Astrocyte of the hippocampus (primary cell): ENCODE measurements around the gene HMGXB3.

ENCODE experiments used
- DNase-seq: peaks from one replicate; pipeline ENCODE4 v3.0.0; 2011; ENCODE audit warnings: low read depth, low spot score

HMGXB3 gene

DNA sequence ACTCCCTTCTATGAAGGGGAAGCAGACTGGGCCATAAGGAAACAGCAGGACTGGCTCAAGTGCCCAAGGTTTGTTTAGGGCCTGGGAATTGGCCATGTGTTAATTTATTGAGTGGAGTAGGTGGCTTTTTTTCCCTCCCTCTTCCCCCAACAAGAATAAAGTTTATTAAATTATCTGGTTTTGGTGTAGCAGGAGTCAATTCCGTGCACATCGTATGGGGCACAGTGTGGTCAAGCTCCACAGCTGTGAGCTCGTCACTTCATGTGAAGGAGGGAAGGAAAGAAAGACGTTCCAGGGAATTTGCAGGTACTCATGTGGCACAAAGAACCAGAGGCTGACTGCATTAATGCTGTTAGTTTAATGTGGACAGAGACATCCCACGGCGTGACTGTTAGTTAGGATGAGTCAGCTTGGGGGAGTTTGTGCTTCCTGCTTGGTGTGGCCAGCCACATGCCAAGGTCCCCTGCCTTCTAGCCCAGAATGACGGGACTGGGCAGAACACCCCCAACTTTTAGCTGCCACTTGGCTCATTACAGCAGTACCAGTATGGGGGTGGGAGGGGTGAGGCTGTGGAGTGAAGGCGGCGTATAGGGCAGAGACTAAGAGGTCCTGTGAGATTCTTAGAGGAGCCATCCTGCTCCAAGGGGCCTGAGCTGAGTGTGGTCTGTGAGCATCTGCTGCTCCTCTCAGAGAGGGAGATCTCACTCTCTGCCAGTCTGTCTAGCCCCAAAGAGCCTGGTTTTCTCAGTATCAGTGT is 52.6 kb downstream of the HMGXB3 start:
- peak; percentile 80 for DNase-seq

DNA sequence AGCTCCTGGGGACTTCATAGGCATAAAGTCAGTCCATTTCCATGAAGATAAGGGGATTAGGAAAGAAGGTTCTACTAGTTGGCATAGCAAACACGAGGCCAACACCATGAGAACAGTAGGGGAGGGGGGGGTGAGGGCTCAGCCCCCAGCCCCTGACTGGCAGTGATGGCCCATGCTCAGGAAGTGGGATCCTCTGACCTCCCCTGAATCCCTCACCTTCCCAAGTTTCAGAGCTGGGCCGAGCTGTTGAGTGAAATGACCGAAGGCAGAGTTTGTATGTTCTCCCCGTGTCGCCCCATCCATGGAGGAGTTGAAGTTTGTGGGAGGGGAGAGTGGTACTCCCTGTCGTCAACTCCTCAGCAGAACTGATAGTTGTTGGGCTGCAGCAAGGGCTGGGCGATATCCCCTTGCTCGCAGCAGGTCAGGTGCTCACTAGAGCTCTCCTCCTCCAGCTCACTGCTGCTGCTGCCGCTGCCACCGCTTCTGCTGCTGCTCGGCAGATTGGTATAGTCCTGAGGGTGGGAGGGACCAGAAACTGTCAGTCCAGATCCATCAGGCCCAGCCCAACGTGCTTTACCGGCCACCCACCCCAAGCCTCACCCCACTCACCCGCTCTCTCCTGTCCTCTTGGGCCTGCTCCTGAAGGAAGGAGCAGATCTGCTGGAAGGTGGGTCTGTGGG is 53.3 kb downstream of the HMGXB3 start:
- no peak for DNase-seq

DNA sequence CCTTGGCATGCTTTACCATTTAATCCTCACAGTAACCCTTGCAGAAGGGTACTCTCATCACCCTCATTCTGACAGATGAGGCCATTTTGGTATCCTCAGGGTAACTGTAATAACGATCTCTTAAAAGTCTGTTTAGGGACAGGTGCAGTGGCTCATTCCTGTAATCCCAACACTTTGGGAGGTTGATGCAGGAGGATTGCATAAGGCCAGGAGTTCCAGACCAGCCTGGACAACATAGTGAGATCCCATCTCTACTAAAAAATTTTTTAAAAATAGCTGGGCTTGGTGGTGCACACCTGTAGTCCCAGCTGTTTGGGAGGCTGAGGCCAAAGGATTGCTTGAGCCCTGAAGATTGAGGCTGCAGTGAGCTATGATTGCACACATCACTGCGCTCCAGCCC is 54.0 kb downstream of the HMGXB3 start:
- no peak for DNase-seq

DNA sequence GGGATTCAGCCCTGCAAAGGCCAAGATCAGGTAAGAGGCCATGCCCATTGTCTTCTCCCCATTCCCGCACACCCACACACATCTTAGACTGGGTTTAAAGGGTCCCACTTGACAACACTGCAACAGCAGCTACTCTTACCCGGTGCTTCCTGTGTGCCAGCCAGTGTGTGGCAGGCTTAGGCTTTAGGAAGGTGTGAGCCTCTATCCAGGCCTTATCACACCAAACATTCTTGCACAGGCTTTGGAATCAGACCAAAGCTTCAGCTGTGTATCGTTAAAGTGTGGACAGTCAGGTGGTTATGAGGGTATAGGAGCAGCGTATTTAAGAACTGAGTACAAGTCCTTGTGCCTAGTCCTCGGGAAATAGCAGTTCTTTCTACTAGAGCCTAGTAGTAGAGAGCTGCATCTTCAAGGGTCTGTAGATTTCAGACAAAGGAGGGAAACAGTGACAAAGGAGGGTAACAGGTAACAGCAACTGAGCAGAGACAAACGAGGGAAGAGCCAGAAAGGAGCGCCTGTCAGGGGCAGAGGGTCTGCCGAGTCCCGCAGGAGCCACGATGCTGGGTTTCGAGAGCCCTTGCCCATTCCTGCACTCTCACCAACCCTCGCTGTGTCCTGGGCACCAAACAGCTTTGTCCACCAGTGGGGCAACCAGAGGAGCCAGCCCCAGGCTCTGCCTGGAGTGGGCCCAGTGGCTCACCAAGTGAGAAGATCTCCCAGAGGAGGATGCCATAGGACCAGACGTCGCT is 55.0 kb downstream of the HMGXB3 start:
- DNase-seq: no peak

DNA sequence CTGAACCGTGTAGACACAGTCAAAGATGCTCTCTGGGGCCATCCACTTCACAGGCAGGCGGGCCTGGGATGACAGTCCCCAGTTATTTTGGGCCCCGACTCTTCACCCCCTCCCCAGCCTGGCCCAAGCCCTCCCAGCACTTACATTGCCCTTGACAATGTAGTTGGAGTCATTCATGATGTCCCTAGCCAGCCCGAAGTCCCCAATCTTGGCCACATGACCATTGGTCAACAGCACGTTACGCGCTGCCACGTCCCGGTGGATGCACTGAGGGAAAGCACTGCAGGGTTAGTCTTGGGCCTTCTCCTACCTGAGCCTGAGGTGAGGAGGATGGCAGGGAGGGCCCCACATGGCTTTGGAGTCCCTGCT is 55.5 kb downstream of the HMGXB3 start:
- no peak for DNase-seq

DNA sequence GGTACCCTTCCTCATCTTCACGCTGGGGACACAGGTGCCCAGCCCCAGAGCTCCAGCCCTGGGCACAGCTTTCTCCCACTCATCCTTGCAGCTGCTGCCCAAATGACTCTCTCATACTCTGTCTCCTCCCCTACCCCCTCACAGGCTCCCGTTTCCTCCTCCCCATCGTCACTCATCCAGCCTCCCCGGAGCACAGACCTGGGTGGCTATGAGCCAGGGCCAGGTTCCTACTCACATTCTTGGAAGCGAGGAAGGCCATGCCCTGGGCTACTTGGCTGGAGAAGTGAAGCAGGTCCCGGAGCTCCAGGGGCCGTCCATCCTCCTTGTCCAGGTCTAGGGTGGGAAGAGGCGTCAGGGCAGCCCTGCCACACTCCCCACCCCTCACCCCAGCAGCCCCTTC is 56.5 kb downstream of the HMGXB3 start:
- DNase-seq: no peak

DNA sequence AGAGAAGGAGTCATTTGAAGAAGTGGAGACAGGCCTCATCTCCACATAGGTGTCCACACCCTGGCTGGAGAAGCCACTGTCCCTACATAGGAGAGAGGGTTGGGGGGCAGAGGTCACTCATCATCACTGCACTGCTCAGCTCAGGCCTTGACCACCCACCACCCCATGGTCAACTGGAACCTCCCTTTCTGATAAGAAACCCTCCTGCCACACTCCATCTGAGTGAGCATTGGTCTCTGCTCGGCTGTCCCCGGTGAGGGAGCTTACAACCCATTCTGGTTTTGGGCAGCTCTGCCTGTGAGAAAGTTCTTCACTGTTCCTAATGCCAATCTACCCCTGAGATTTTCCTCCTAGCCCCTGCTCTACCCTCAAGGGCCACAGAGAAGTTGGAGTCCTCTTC is 57.0 kb downstream of the HMGXB3 start:
- DNase-seq: no peak

DNA sequence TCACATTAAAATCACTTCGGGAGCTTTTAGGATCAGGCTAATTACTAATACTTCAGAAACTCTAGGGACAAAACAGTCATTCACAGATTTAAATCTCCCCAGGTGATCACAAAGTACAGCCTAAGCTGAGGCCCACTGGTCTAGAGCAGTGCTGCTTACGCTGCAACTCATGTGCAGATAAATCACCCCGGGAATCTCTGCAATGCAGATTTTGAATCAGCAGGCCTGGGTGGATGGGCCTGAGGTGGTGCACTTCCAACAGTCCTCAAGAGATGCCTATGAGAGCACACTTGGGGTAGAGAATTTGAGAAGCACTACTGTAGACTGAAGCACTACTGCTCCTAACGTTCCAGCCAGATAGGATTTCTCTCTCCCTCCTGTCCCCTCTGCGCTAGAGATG is 57.5 kb downstream of the HMGXB3 start:
- DNase-seq: no peak

DNA sequence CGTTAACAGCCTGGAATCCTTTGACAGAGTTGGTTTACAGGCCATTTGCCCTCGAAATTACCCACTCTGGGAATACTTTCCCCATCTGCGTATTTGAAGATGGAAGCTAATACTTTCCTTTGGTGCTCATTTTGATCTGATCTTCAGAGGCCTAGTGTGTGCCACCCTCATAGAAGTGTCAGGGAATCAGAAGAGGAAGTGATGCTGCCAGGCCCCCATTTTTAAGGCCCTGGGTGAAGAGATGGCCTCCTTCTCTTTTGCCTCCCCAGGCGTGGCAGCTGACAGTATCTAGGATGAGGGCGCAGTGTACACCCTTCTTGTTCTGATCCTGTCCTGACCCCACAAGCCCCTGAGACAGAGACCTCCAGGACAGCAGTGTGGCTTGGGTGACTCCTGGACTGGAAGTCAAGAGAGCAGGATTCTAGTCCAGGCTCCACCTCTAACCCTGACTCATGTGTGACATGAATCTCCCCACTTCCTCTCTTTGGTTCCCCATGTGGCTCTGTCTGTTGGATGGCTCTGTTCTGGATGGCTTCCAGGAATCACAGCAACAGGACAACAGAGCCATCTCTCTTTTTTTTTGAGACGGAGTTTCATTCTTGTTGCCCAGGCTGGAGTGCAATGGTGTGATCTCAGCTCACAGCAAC is 58.1 kb downstream of the HMGXB3 start:
- peak; percentile 30 for DNase-seq

DNA sequence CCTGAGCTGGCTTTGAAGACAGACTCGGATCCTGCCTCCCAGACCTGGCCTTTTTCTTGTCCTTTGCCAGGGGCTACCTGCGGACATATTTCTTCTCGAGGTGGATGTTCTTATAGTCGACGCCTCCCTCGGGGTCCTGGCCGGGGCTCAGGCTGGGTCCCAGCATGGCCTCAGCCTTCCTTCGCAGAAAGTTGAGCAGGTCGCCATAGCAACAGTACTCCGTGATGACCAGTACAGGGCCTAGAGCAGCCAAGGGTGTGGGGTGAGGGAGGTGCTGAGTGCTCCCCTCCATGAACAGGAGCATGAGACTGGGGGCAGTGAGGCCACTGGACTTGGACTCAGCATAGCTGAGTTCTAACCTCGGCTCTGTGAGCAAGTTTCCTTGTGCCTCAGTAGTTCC is 59.1 kb downstream of the HMGXB3 start:
- no peak for DNase-seq

DNA sequence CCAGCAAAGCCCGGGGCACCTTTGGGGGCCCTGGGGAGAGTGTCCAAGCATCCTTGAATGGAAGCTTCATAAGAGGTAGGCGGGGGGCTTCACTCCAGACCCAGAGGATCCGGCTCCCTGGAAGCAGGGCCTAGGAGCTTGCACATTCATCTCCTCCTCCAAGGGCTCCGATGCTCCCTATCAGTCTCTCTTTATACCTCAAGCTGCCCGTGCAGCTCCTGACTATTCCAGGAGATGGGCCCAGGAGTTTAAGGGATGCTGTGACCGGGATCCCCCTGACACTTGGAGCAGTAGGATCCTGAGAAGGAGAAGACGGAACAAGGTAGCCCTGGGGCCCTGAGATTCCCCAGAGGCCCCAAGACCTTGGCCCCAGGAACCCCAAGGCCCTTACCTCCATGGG is 59.9 kb downstream of the HMGXB3 start:
- DNase-seq: no peak

DNA sequence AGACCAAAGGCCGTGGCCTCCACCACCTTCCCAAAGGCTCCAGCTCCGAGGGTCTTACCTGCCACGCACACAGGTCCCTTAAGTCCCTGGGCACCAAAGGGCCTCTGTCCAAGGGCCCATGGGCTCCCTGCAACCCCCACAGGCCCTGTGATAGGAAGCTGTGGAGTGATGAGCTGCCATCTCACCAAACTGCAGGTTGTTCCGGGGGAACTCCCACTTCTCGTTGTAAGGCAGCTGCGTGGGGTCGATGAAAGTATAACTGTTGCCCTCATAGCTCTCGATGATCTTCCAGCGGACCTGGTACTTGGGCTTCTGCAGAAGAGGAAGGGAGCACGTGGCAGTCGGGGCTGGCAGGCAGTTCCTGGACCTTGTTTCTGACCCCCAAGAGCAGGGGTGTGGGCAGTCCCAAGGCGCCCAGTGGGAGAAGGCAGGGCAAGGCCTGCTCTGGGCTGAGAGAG is 61.0 kb downstream of the HMGXB3 start:
- DNase-seq: no peak

DNA sequence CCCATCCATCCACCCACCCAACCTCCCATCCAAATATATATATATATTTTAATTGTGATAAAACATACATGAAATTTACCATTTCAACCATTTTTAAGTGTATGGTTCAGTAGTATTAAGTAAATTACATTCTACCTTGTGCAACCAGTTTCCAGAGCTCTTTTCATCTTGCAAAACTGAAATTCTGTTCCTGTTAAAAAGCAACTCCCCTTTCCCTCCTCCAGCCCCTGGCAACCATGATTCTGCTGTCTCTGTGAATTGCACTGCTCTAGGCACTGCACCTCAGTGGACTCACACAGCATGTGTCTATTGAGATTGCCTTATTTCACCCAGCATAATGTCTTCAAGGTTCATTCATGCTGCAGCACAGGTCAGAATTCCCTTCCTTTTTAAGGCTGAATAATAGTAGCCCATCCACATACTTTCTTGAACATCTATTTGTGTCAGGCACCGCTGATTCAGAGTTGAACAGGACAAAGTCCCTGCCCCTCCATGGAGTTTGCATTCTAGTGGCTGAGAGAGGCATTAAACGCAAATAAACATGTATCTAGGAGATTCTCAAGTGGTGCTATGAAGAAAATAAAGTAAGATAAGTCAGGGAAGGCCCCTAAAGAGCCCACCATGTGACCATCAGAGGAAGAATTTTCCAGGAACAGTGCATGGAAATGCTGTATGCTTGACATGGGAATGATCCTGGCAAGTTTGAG is 61.8 kb downstream of the HMGXB3 start:
- DNase-seq: no peak

DNA sequence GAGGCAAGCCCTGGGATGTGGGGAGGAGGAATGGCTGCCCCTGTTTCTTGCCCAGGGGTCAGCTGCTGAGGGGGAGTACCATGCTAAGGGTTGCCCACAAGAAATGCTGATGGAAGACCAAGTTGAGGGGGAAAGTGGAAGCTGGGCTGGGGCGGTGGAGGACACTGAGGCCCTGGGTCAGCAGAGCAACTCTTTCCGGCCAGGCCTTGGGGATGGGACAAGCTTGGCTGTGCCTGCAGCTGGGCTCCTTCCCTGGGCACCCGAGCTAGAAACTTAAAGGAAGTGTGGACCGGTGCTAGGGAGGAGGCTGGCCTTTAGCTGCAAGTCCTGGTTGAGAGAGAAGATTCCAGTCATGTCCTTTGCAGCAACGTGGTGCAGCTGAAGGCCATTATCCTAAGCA is 63.1 kb downstream of the HMGXB3 start:
- DNase-seq: no peak

DNA sequence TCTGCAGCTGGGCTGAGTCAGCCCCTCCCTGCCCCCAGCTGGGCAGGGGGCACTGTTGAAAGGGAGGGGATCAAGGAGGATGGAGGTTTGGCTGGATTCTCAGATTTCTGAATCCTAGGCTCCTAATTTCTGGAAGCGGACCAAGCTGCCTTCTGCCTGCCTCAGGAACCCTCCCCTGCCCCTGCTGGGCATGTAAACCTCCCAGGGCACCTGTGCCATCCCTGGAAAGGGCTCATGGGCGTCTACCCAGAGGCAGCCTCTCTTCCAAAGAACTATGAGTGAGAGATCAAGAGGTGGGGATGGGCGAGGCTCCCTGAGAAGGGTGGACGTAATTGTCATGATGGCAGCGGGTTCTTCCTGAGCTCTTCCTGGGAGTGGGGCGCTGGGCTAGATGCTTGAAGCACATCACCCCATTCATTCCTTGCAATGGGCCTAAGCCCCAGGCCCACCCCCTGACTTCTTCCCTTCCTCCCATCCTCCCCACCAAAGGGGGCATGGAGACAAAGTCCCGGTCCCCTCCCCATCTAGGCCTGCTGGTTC is 64.2 kb downstream of the HMGXB3 start:
- DNase-seq: no peak

DNA sequence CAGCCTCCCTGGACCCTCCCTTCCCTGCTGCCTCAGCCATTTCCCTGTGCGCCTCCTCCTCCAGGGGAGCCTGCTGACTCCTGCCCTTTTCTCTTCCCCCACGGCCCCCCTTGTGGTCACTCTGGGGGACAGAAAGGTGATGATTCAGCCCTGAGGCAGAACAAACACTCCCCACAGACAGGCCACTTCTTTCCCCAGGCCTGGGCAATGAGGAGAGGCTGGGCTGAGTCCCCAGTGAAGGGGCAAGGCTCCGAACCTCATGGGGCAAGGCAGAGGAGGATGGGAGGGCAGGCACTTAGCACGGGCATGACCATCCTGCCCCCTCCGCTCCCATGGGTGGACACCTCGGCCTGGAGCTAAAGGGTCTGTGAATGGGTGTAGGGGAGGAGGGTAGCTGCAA is 64.8 kb downstream of the HMGXB3 start:
- peak; percentile 73 for DNase-seq

DNA sequence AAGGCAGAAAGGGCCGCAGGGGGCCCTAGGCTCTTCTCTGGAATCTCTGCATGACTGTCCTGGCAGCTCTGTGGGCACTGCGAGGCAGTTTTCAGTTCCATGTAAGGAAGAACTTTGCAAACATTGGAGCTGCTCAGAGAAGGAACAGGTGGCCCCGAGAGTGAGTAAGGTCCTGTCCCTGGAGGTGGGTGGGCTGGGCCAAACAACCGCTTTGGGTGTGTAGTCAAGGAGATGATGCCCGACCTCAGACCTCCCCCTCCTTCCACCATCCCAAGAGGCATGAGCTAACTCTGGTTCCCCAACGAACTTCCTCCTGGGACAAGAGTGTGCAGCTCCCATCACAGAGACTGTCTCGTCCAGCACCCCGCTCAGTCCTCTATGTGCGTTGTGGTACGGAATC is 65.3 kb downstream of the HMGXB3 start:
- peak; percentile 67 for DNase-seq

DNA sequence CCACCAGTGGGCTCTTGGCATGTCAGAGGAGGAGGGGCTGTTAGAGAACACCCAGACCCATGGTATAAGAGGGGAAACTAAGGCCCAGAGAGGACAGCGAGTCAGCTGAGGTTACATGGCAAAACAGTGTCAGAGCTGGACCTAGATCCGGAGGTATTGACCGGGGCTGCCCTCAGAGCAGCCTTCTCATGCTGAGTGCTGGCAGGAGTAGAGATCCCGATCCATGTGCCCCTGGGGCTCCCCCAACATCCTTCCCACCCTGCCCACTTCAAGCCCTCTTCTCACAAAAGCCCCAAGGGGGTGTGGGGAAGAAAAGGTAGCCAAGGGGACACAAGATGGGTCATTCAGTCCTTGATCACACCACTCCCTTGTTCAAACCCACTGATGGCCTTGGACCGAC is 65.9 kb downstream of the HMGXB3 start:
- no peak for DNase-seq

DNA sequence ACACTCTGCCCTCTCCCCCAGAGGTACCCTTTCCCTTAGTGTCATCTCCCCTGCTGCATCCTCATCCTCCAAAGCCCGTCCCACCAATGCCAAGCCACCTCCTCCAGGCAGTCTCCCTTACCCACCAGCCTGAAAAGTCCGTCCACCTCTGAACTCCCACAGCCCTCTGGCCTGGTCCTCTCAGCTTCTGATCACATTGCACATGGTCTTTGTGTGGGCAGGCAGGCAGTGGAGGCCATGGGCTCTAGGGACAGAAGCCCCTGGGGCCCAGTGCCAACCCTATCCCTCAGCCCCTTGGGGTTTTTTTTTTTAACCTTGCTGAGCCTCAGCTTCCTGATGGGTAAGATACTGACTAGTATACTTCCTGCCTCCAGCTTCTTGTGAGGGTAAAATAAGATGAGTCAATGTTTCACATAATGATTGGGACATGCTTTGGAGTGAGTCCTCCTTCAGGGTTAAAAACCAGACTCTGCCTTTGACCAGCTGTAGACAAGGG is 66.4 kb downstream of the HMGXB3 start:
- DNase-seq: no peak

DNA sequence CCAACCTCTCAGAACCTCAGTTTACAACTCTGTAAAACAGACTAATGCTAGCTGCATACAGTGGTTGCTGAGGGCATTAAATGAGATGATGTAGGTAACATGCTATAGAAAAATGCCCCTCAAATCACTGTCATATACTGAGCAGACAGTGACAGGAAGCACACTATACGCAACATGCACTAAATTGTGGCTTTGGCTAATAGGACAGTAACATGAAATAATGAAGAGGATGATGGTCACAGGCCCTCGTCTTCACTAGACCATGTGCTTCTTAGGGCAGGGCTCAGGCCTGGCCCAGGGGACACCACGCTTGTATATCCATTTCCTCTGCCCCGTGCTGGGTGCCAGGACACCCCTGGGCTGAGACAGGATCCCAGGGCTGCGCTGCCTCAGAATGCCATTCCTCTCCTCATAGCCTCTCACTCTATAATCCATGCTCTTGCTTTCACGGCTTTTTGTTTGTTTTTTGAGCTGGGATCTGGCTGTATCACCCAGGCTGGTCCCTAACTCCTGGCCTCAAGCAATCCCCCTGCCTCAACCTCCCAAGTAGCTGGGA is 66.9 kb downstream of the HMGXB3 start:
- no peak for DNase-seq

DNA sequence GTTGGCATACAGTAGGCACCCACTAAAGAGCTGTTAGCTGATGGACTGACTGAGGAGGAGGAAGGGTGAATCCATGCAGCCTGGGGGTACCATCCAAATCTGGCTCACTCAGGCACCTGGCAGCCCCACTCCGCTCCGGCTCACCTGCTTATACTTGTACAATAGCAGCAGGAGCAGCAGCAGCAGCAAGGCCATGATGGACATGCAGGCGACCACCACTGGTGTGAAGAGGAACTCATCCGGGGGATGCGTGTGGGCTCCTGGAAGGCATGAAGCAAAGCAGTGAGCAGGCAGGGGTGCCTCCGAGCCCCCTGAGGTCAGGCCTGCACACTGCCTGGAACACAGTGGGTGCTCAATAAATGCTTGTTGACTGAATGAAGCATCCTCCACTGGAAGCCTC is 67.5 kb downstream of the HMGXB3 start:
- no peak for DNase-seq
